CD8-positive, alpha-beta memory T cell (primary cell): ENCODE data around the gene CALN1. TPM values are rescaled to one million over a fixed set of nuclear protein-coding genes. Genes with fewer than 3 reads are reported as not detected.

Experiments
- CTCF ChIA-PET: fragments of 350-600 bp; sonication (Branson Sonifier 250); formaldehyde crosslinking; loops from one replicate; lab custom pipeline; 2021; ENCODE audit warnings: antibody characterized with exemption; lab: Charles Lee
- POLR2A ChIA-PET: fragments of 350-600 bp; sonication (Branson Sonifier 250); formaldehyde crosslinking; loops from one replicate; lab custom pipeline; 2021; ENCODE audit warnings: antibody characterized with exemption; lab: Charles Lee
- DNase-seq, 5 donors: peaks; one replicate each; pipeline versions ENCODE4 v3.0.0 to v3.0.0-alpha.2; 2020 to 2022; ENCODE audit warnings: mixed read lengths in 1 of 5
- H3K27ac ChIP-seq: one replicate; pipeline ENCODE4 v1.7.0; 2013; ENCODE audit warnings: low read depth, mild to moderate bottlenecking, low read length, moderate library complexity
- H3K27me3 ChIP-seq: 2 replicates; pipeline ENCODE4 v1.7.0; 2013; ENCODE audit warnings: low read length, mild to moderate bottlenecking; ENCODE audit not compliant: insufficient read depth, poor library complexity, severe bottlenecking
- H3K36me3 ChIP-seq: 2 replicates; pipeline ENCODE4 v1.7.0; 2013; ENCODE audit warnings: mild to moderate bottlenecking, low read length, moderate library complexity; ENCODE audit not compliant: insufficient read depth
- H3K4me1 ChIP-seq: 2 replicates; pipeline ENCODE4 v1.7.0; 2013; ENCODE audit warnings: mild to moderate bottlenecking, low read length, moderate library complexity; ENCODE audit not compliant: insufficient read depth
- H3K4me3 ChIP-seq: 2 replicates; pipeline ENCODE4 v1.7.0; 2013; ENCODE audit warnings: mild to moderate bottlenecking, low read length
- H3K9me3 ChIP-seq: 2 replicates; pipeline ENCODE4 v1.7.0; 2013; ENCODE audit warnings: mild to moderate bottlenecking, low read length
- H3K27ac Mint-ChIP-seq, 8 donors: one replicate each; pipeline ENCODE4 v1.8.0; 2020 to 2021; ENCODE audit warnings: mixed read lengths in 8 of 8, mild to moderate bottlenecking in 6 of 8, inconsistent platforms in 3 of 8, moderate library complexity in 3 of 8
- H3K27me3 Mint-ChIP-seq, 2 donors: one replicate each; pipeline ENCODE4 v1.8.0; 2020 to 2021; ENCODE audit warnings: mixed read lengths in 2 of 2, mild to moderate bottlenecking in 1 of 2, moderate library complexity in 1 of 2
- H3K36me3 Mint-ChIP-seq, 3 donors: one replicate each; pipeline ENCODE4 v1.8.0; 2020 to 2021; ENCODE audit warnings: mixed read lengths in 3 of 3, inconsistent platforms in 1 of 3, mild to moderate bottlenecking in 1 of 3
- H3K4me1 Mint-ChIP-seq, 3 donors: one replicate each; pipeline ENCODE4 v1.8.0; 2020 to 2021; ENCODE audit warnings: mixed read lengths in 3 of 3, inconsistent platforms in 1 of 3, mild to moderate bottlenecking in 1 of 3
- H3K4me3 Mint-ChIP-seq, 7 donors: one replicate each; pipeline ENCODE4 v1.8.0; 2020 to 2021; ENCODE audit warnings: mixed read lengths in 7 of 7, mild to moderate bottlenecking in 6 of 7, moderate library complexity in 4 of 7, inconsistent platforms in 2 of 7
- H3K9me3 Mint-ChIP-seq, 5 donors: one replicate each; pipeline ENCODE4 v1.8.0; 2020 to 2022; ENCODE audit warnings: mixed read lengths in 5 of 5, mild to moderate bottlenecking in 3 of 5, moderate library complexity in 2 of 5, inconsistent platforms in 1 of 5
- polyA plus RNA-seq: library from polyadenylated mRNA; unstranded; fragments of 300-500 nt; fragmentation: Illumina TruSeq; gene quantifications from one replicate; pipeline ENCODE4 v1.2.3, GENCODE V29; 2021
- total RNA-seq, 2 experiments: library from RNA; stranded (reverse); gene quantifications; one replicate each; pipeline ENCODE4 v1.2.3, GENCODE V29; 2021

Gene CALN1
- total and polyA plus RNA-seq, 3 experiments from 2014 or later: not detected

DNA sequence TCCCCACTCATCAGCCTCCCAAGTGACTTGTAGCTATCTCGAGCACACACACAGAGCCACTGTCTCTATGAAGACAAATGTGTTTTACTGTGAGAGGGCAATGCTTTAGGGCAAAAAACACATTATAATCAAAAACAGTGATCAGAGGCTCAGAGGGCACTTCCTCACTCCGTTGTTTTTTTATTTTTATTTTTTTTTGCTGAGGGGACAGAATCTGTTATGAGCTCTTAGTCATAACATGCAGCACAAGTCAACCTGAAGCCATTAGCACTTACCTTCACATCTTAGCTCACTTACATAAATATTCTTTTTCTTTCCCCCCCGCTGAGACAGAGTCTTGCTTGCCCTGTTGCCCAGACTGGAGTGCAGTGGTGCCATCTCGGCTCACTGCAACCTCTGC lies 157.7 kb downstream of the CALN1 start:
- Mint-ChIP-seq H3K9me3 (peaks cover 0 to 17% (median 15%) of the 10 kb centered on the region in 5 donors), H3K36me3 (no peaks in the 10 kb centered on the region), H3K4me1 (no peaks in the 10 kb centered on the region), H3K27ac (no peak overlapping the region), H3K27me3 (peaks cover 0 to 2% of the 10 kb centered on the region in 2 donors), H3K4me3 (no peak overlapping the region)
- ChIA-PET POLR2A (no interaction called here), CTCF (no interaction called here)
- H3K4me1 ChIP-seq: no peaks in the 10 kb centered on the region
- H3K27me3 ChIP-seq: no peaks in the 10 kb centered on the region
- no peaks in the 10 kb centered on the region for H3K36me3 ChIP-seq
- H3K27ac ChIP-seq: no peak overlapping the region
- DNase-seq: no peak
- no peaks in the 10 kb centered on the region for H3K9me3 ChIP-seq
- H3K4me3 ChIP-seq: no peak overlapping the region

DNA sequence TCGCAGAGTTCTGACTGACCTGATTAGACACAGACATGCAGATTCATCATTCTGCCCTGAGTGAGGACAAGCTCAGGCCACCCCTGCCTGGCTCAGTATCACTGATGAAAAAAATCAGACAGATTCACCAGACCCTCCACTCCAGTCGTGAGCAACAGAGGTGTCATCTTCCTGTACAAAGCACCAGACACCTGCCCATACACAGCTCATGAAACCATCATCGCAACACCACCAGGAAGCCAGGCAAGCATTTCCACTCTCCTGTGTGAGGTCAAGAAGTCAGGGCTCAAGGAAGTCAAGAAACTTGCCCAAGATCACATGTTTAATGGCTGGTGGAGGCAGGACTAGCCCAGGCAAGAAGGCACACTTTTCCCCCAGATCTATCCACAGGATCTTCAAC lies 163.0 kb downstream of the CALN1 start:
- Mint-ChIP-seq H3K9me3 (peaks cover 0 to 16% (median 10%) of the 10 kb centered on the region in 5 donors), H3K27me3 (no peaks in the 10 kb centered on the region), H3K4me3 (no peak overlapping the region), H3K4me1 (no peaks in the 10 kb centered on the region), H3K36me3 (no peaks in the 10 kb centered on the region), H3K27ac (no peak overlapping the region)
- Histone ChIP-seq H3K27me3 (no peaks in the 10 kb centered on the region), H3K9me3 (no peaks in the 10 kb centered on the region), H3K27ac (no peak overlapping the region), H3K4me1 (no peaks in the 10 kb centered on the region), H3K4me3 (no peak overlapping the region), H3K36me3 (no peaks in the 10 kb centered on the region)
- POLR2A ChIA-PET: no interaction called here
- CTCF ChIA-PET: no interaction called here
- no peak for DNase-seq

DNA sequence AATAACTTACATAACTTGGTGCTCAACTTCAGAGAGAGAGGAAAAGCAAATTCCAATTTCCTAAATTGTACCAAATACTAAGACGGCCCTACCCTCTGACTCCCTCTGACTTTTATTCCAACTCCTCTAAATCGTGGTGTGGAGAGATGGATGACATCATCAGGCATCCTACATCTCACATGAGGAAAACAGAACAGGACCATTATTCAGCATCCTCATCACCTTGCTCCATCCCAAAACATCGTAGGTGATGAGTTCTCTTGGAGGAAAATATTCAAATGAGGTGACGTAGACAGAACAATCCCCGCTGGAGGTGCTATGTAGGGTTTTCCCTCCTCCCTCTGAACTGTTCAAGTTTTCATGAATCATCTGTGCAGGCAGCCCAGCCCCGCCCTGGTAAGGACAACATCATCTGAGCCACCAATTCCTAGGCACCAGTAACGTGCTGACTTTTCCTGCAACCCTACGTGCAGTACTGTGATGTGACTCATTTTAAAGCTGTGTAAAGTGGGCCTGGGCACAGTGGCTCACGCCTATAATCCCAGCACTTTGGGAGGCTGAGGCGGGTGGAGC lies 167.2 kb downstream of the CALN1 start:
- Mint-ChIP-seq H3K4me3 (no peak overlapping the region), H3K27ac (no peak overlapping the region), H3K36me3 (no peaks in the 10 kb centered on the region), H3K4me1 (no peaks in the 10 kb centered on the region), H3K9me3 (peaks cover 0 to 17% (median 11%) of the 10 kb centered on the region in 5 donors), H3K27me3 (no peaks in the 10 kb centered on the region)
- POLR2A ChIA-PET: no interaction called here
- Histone ChIP-seq H3K36me3 (no peaks in the 10 kb centered on the region), H3K27me3 (no peaks in the 10 kb centered on the region), H3K4me3 (no peak overlapping the region), H3K4me1 (no peaks in the 10 kb centered on the region), H3K9me3 (no peaks in the 10 kb centered on the region), H3K27ac (no peak overlapping the region)
- DNase-seq: no peak
- CTCF ChIA-PET: no interaction called here

DNA sequence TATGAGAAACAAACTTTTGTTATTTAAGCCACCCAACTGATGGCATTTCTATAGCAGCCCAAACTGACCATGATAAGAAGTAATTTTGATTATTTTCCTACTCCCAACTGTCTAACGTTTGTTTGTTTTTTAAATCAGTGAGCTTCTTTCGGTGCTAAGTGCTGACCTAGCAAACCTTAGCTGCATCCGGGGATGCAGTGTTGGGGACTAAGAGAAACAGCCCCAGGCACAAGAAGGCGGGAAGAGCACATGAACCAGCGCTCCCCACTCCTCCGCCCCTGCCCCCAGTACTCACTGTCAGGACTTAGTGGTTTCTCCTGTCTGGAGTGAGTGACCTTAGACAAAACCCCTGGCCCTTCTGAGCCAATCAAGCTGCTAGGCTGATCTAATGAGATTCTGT lies 168.8 kb downstream of the CALN1 start:
- Histone ChIP-seq H3K36me3 (no peaks in the 10 kb centered on the region), H3K4me1 (no peaks in the 10 kb centered on the region), H3K27me3 (no peaks in the 10 kb centered on the region), H3K4me3 (no peak overlapping the region), H3K27ac (no peak overlapping the region), H3K9me3 (no peaks in the 10 kb centered on the region)
- Mint-ChIP-seq H3K27me3 (no peaks in the 10 kb centered on the region), H3K4me1 (no peaks in the 10 kb centered on the region), H3K9me3 (peaks cover 0 to 14% (median 1%) of the 10 kb centered on the region in 5 donors), H3K4me3 (no peak overlapping the region), H3K36me3 (no peaks in the 10 kb centered on the region), H3K27ac (no peak overlapping the region)
- CTCF ChIA-PET: no interaction called here
- POLR2A ChIA-PET: no interaction called here
- no peak for DNase-seq

DNA sequence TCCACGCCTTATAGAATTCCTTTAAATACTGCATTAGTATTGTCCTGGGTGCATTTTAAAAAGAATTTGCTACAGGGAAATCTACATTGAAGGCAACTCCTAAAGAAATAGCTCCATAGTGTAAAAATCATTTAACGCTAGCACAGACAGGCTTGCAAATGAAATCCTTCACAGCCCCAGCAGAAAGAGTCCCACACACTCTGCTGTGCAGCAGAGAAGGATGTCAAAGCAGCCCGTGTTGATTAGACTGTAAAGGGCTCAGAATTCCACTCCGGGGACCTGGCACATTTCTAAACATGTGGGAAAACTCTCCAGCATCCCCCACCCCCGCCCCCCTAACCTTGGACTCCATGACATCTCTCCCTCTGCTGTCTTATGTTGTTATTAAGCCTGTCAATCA lies 176.8 kb downstream of the CALN1 start:
- no peak overlapping the region for H3K27ac Mint-ChIP-seq
- H3K9me3 ChIP-seq: no peaks in the 10 kb centered on the region
- DNase-seq: no peak
- no peak overlapping the region for H3K27ac ChIP-seq
- CTCF ChIA-PET: no interaction called here
- H3K9me3 Mint-ChIP-seq: peaks cover 0 to 17% (median 8%) of the 10 kb centered on the region in 5 donors
- H3K36me3 ChIP-seq: no peaks in the 10 kb centered on the region
- no peak overlapping the region for H3K4me3 Mint-ChIP-seq
- H3K4me1 Mint-ChIP-seq: no peaks in the 10 kb centered on the region
- H3K4me1 ChIP-seq: no peaks in the 10 kb centered on the region
- H3K36me3 Mint-ChIP-seq: no peaks in the 10 kb centered on the region
- no peaks in the 10 kb centered on the region for H3K27me3 ChIP-seq
- POLR2A ChIA-PET: no interaction called here
- peaks cover 0 to 1% of the 10 kb centered on the region in 2 donors for H3K27me3 Mint-ChIP-seq
- H3K4me3 ChIP-seq: no peak overlapping the region

DNA sequence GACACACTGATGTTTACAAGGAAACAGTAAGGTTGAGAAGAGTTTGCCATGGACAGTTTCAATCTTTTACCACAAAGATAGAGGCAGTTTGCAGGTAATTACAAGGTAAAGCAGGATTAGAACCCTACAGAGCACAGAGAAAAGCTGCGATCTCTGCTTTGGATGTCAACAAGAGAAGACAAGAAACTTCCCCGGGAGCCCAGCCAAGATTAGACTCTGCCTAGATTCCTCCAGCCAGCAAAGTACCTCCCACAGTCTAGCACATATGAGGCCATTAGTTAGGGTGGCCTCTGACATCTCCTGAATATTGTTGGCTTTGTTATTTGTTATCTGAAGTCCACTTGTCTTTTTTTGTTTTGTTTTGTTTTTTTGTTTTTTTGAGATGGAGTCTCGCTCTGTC lies 178.1 kb downstream of the CALN1 start:
- H3K27me3 Mint-ChIP-seq: peaks cover 0 to 1% of the 10 kb centered on the region in 2 donors
- no peak overlapping the region for H3K4me3 Mint-ChIP-seq
- Histone ChIP-seq H3K9me3 (no peaks in the 10 kb centered on the region), H3K4me3 (no peak overlapping the region), H3K4me1 (no peaks in the 10 kb centered on the region), H3K36me3 (no peaks in the 10 kb centered on the region), H3K27ac (no peak overlapping the region), H3K27me3 (no peaks in the 10 kb centered on the region)
- POLR2A ChIA-PET: no interaction called here
- CTCF ChIA-PET: no interaction called here
- H3K9me3 Mint-ChIP-seq: peaks cover 0 to 16% (median 11%) of the 10 kb centered on the region in 5 donors
- H3K4me1 Mint-ChIP-seq: no peaks in the 10 kb centered on the region
- H3K36me3 Mint-ChIP-seq: no peaks in the 10 kb centered on the region
- DNase-seq: no peak
- H3K27ac Mint-ChIP-seq: no peak overlapping the region

DNA sequence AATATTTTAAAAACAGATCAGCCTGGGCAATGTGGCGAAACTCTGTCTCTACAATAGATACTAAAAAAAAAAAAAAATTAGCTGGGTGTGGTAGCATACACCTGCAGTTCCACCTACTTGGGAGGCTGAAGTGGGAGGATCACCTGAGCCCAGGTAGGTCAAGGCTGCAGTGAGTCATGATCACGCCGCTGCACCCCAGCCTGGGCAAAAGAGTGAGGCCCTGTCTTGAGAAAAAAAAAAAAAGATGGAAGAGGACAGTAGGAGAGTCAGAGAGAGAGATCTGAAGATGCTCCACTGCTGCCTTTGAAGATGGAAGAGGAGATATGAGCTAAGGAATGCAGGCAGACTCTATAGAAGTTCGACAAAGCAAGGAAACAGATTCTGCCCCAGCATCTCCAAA lies 181.9 kb downstream of the CALN1 start:
- Histone ChIP-seq H3K4me3 (no peak overlapping the region), H3K27ac (no peak overlapping the region), H3K36me3 (no peaks in the 10 kb centered on the region), H3K27me3 (no peaks in the 10 kb centered on the region), H3K9me3 (no peaks in the 10 kb centered on the region), H3K4me1 (no peaks in the 10 kb centered on the region)
- DNase-seq: no peak
- Mint-ChIP-seq H3K27me3 (peaks cover 0 to 1% of the 10 kb centered on the region in 2 donors), H3K9me3 (peaks cover 0 to 16% (median 13%) of the 10 kb centered on the region in 5 donors), H3K27ac (no peak overlapping the region), H3K4me3 (no peak overlapping the region), H3K4me1 (no peaks in the 10 kb centered on the region), H3K36me3 (no peaks in the 10 kb centered on the region)
- CTCF ChIA-PET: no interaction called here
- POLR2A ChIA-PET: no interaction called here

DNA sequence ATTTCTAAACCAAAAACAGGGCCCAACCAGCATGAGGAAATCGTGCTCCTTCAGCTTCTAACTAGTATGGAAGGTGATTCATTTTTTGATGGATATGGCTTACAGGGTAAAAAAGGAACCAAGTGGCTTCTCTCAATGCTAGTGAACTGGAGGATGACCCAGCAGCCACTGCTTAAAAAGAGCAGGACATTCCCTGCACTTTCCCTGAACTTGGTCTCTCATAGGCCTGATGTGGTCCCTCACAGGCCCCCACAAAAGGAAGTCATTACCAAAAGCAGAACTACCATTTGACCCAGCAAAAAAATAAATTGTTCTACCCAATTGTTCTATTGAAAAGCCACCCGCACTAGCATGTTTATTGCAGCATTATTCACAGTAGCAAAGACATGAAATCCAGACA lies 188.8 kb downstream of the CALN1 start:
- H3K4me3 ChIP-seq: no peak overlapping the region
- no peak for DNase-seq
- H3K27ac ChIP-seq: no peak overlapping the region
- peaks cover 0 to 18% (median 11%) of the 10 kb centered on the region in 5 donors for H3K9me3 Mint-ChIP-seq
- no peaks in the 10 kb centered on the region for H3K4me1 ChIP-seq
- no peaks in the 10 kb centered on the region for H3K36me3 Mint-ChIP-seq
- H3K27me3 ChIP-seq: no peaks in the 10 kb centered on the region
- H3K27me3 Mint-ChIP-seq: no peaks in the 10 kb centered on the region
- POLR2A ChIA-PET: no interaction called here
- H3K9me3 ChIP-seq: no peaks in the 10 kb centered on the region
- CTCF ChIA-PET: no interaction called here
- no peaks in the 10 kb centered on the region for H3K4me1 Mint-ChIP-seq
- no peaks in the 10 kb centered on the region for H3K36me3 ChIP-seq
- H3K27ac Mint-ChIP-seq: no peak overlapping the region
- H3K4me3 Mint-ChIP-seq: no peak overlapping the region
